Muscle layer of colon (tissue), 2 donors: ENCODE measurements around the gene ALG5.

ENCODE experiments used
- H3K27ac ChIP-seq: one replicate; pipeline ENCODE4 v1.7.0; 2013; ENCODE audit warnings: low read depth, mild to moderate bottlenecking, low read length, moderate library complexity
- H3K27me3 ChIP-seq, 2 donors: one replicate each; pipeline ENCODE4 v1.7.0; 2013; ENCODE audit warnings: low read length in 2 of 2, mild to moderate bottlenecking in 2 of 2; ENCODE audit not compliant: insufficient read depth in 2 of 2, control insufficient read depth in 1 of 2
- H3K36me3 ChIP-seq: one replicate; pipeline ENCODE4 v1.7.0; 2013; ENCODE audit warnings: mild to moderate bottlenecking, low read length; ENCODE audit not compliant: insufficient read depth
- H3K4me1 ChIP-seq: one replicate; pipeline ENCODE4 v1.7.0; 2013; ENCODE audit warnings: mild to moderate bottlenecking, low read length; ENCODE audit not compliant: insufficient read depth
- H3K4me3 ChIP-seq, 2 donors: one replicate each; pipeline ENCODE4 v1.7.0; 2013; ENCODE audit warnings: low read length in 2 of 2, low read depth in 1 of 2, mild to moderate bottlenecking in 1 of 2, moderate library complexity in 1 of 2
- H3K9ac ChIP-seq: one replicate; pipeline ENCODE4 v1.7.0; 2013; ENCODE audit warnings: low read length
- H3K9me3 ChIP-seq: one replicate; pipeline ENCODE4 v1.7.0; 2013; ENCODE audit warnings: mild to moderate bottlenecking, low read length
- donor health status: abdominal sarcoma.
- donor health status: Adenocarcinoma of cecum.

ALG5 gene

GRCh38 chr13:37011788-37012187 lies 12.6 kb upstream of the ALG5 start:
- Histone ChIP-seq H3K4me1 (no peaks in the 10 kb centered on the region), H3K36me3 (peaks cover 61% of the 10 kb centered on the region), H3K9me3 (no peaks in the 10 kb centered on the region), H3K27me3 (no peaks in the 10 kb centered on the region), H3K27ac (no peak overlapping the region), H3K9ac (no peak overlapping the region), H3K4me3 (no peak overlapping the region)

DNA sequence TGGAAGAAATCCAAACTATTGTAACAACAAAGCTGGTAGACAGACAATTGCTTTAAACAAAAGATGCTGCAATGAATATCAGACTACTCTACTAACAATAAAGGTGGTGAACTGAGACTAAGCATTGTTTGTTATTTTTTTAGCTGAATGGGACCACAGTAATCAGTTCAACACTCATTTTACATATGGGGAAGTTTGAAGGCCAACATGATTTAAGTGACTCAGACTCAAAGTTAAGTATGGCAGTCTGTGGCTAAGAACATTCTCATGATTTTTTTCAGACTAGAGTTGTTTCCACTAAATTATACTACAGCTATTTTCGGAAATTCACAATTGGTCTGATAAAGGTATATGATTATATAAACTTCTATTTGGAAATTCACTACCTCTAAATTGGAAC lies 11.9 kb upstream of the ALG5 start:
- Histone ChIP-seq H3K4me3 (no peak overlapping the region), H3K4me1 (no peaks in the 10 kb centered on the region), H3K36me3 (peaks cover 64% of the 10 kb centered on the region)

GRCh38 chr13:37010424-37010823 lies 11.3 kb upstream of the ALG5 start:
- peaks cover 63% of the 10 kb centered on the region for H3K36me3 ChIP-seq

More for the DNA sequence above, 11.9 kb upstream of the ALG5 start:
- no peak overlapping the region for H3K27ac ChIP-seq
- no peaks in the 10 kb centered on the region for H3K27me3 ChIP-seq
- H3K9me3 ChIP-seq: no peaks in the 10 kb centered on the region
- H3K9ac ChIP-seq: no peak overlapping the region

GRCh38 chr13:37009692-37010091 lies 10.6 kb upstream of the ALG5 start:
- Histone ChIP-seq H3K9ac (no peak overlapping the region), H3K4me1 (no peaks in the 10 kb centered on the region), H3K36me3 (peaks cover 68% of the 10 kb centered on the region), H3K27me3 (no peaks in the 10 kb centered on the region), H3K27ac (no peak overlapping the region), H3K9me3 (no peaks in the 10 kb centered on the region), H3K4me3 (no peak overlapping the region)

More at GRCh38 chr13:37010424-37010823, 11.3 kb upstream of the ALG5 start:
- no peaks in the 10 kb centered on the region for H3K9me3 ChIP-seq
- no peak overlapping the region for H3K27ac ChIP-seq
- no peaks in the 10 kb centered on the region for H3K27me3 ChIP-seq
- no peaks in the 10 kb centered on the region for H3K4me1 ChIP-seq
- no peak overlapping the region for H3K4me3 ChIP-seq
- H3K9ac ChIP-seq: no peak overlapping the region

DNA sequence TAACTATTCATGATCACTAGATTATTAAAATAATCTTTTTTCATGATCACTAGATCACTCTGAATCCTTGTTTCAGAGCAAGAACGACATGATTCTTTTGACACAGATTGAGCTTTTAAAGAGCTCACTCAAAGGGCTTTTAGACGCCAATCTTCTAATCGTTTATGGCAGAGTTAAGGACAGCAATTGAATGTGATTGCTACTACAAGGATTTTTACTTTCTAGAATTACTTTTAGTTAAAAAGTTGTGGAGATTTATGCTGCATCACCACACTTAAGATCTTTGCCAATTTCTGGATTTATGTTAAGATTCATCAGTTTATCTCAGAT lies 2.7 kb upstream of the ALG5 start:
- H3K9ac ChIP-seq: no peak overlapping the region
- peaks cover 26% of the 10 kb centered on the region for H3K36me3 ChIP-seq
- peaks cover 19% of the 10 kb centered on the region for H3K4me1 ChIP-seq
- H3K9me3 ChIP-seq: no peaks in the 10 kb centered on the region
- H3K4me3 ChIP-seq: no peak overlapping the region
- no peak overlapping the region for H3K27ac ChIP-seq
- no peaks in the 10 kb centered on the region for H3K27me3 ChIP-seq

GRCh38 chr13:36998624-36999041 lies 507 bp downstream of the ALG5 start:
- no peaks in the 10 kb centered on the region for H3K9me3 ChIP-seq
- H3K9ac ChIP-seq: peak overlapping the region; percentile 89
- peaks cover 19% of the 10 kb centered on the region for H3K4me1 ChIP-seq

GRCh38 chr13:36997716-36998427 lies 1.3 kb downstream of the ALG5 start:
- Histone ChIP-seq H3K27ac (no peak overlapping the region), H3K4me3 (peak overlapping the region; percentile 92 to 94), H3K36me3 (peaks cover 14% of the 10 kb centered on the region), H3K9me3 (no peaks in the 10 kb centered on the region), H3K27me3 (no peaks in the 10 kb centered on the region), H3K9ac (peak overlapping the region; percentile 89), H3K4me1 (peaks cover 19% of the 10 kb centered on the region)

More at GRCh38 chr13:36998624-36999041, 507 bp downstream of the ALG5 start:
- Histone ChIP-seq H3K4me3 (peak overlapping the region; percentile 92 to 94), H3K36me3 (peaks cover 14% of the 10 kb centered on the region), H3K27ac (peak overlapping the region; percentile 88), H3K27me3 (no peaks in the 10 kb centered on the region)

GRCh38 chr13:36992362-36992761 lies 6.8 kb downstream of the ALG5 start:
- peaks cover 58% of the 10 kb centered on the region for H3K36me3 ChIP-seq
- H3K9ac ChIP-seq: no peak overlapping the region
- no peak overlapping the region for H3K4me3 ChIP-seq

GRCh38 chr13:36986462-36987240 lies 12.5 kb downstream of the ALG5 start:
- H3K27me3 ChIP-seq: no peaks in the 10 kb centered on the region
- H3K4me3 ChIP-seq: no peak overlapping the region
- H3K36me3 ChIP-seq: peaks cover 68% of the 10 kb centered on the region
- no peak overlapping the region for H3K27ac ChIP-seq
- no peaks in the 10 kb centered on the region for H3K9me3 ChIP-seq
- H3K4me1 ChIP-seq: no peaks in the 10 kb centered on the region
- no peak overlapping the region for H3K9ac ChIP-seq

More at GRCh38 chr13:36992362-36992761, 6.8 kb downstream of the ALG5 start:
- no peaks in the 10 kb centered on the region for H3K9me3 ChIP-seq
- no peak overlapping the region for H3K27ac ChIP-seq
- H3K4me1 ChIP-seq: no peaks in the 10 kb centered on the region
- H3K27me3 ChIP-seq: no peaks in the 10 kb centered on the region

- Histone ChIP-seq H3K27me3 (no peaks in the 10 kb centered on the region), H3K27ac (no peak overlapping the region), H3K9ac (no peak overlapping the region), H3K9me3 (no peaks in the 10 kb centered on the region), H3K4me3 (no peak overlapping the region), H3K4me1 (no peaks in the 10 kb centered on the region), H3K36me3 (peaks cover 32% of the 10 kb centered on the region)
These were observed 17.9 kb downstream of the ALG5 start for GRCh38 chr13:36981156-36981743.

GRCh38 chr13:36979361-36980050 lies 19.6 kb downstream of the ALG5 start:
- Histone ChIP-seq H3K4me1 (no peaks in the 10 kb centered on the region), H3K9me3 (no peaks in the 10 kb centered on the region), H3K27ac (no peak overlapping the region), H3K27me3 (no peaks in the 10 kb centered on the region), H3K36me3 (peaks cover 18% of the 10 kb centered on the region), H3K9ac (no peak overlapping the region), H3K4me3 (no peak overlapping the region)
